Activated CD8-positive, alpha-beta T cell treated with anti-CD3 and anti-CD28 coated beads for 36 hours (primary cell): ENCODE data around the gene TEX14. TPM values are rescaled to one million over a fixed set of nuclear protein-coding genes. Genes with fewer than 3 reads are reported as not detected.

Experiments
- ATAC-seq: fragments of 200-7000 bp; cut with Tn5 transposase; one replicate; pipeline ENCODE4 v1.10.0; 2021; ENCODE audit warnings: mild to moderate bottlenecking, moderate library complexity
- CTCF ChIA-PET: fragments of 350-600 bp; sonication (Branson Sonifier 250); formaldehyde crosslinking; loops from one replicate; lab custom pipeline; 2021; ENCODE audit warnings: antibody characterized with exemption; lab: Charles Lee
- POLR2A ChIA-PET: fragments of 350-600 bp; sonication (Branson Sonifier 250); formaldehyde crosslinking; loops from one replicate; lab custom pipeline; 2021; ENCODE audit warnings: antibody characterized with exemption; lab: Charles Lee
- DNase-seq: peaks from one replicate; pipeline ENCODE4 v3.0.0-alpha.2; 2020
- H3K27ac Mint-ChIP-seq: one replicate; pipeline ENCODE4 v1.8.0; 2021; ENCODE audit warnings: mild to moderate bottlenecking, mixed read lengths
- H3K27me3 Mint-ChIP-seq: one replicate; pipeline ENCODE4 v1.8.0; 2021; ENCODE audit warnings: mixed read lengths
- H3K36me3 Mint-ChIP-seq: one replicate; pipeline ENCODE4 v1.8.0; 2021; ENCODE audit warnings: low read depth, mixed read lengths
- H3K4me1 Mint-ChIP-seq: one replicate; pipeline ENCODE4 v1.8.0; 2021; ENCODE audit warnings: low read depth, mixed read lengths
- H3K4me3 Mint-ChIP-seq: one replicate; pipeline ENCODE4 v1.8.0; 2021; ENCODE audit warnings: mild to moderate bottlenecking, moderate library complexity, mixed read lengths
- H3K9me3 Mint-ChIP-seq: one replicate; pipeline ENCODE4 v1.8.0; 2021; ENCODE audit warnings: mixed read lengths
- CTCF ChIP-seq: fragments of 200-600 bp; IDR thresholded peaks from one replicate; pipeline ENCODE4 v1.8.0; 2022; ENCODE audit warnings: antibody characterized with exemption, mild to moderate bottlenecking
- intact Hi-C: fragments of 100-400 bp; cut with micrococcal nuclease; formaldehyde crosslinking; loops from one replicate; pipeline ENCODE4 v1.10.0; 2022
- total RNA-seq, 2 experiments: library from RNA; stranded (reverse); gene quantifications; one replicate each; pipeline ENCODE4 v1.2.3, GENCODE V29; 2021

TEX14 gene
- total RNA-seq, 2 experiments from 2014 or later: 0.23 to 0.31 TPM

GRCh38 chr17:58702045-58702476, 10.2 kb upstream of the TEX14 start:
- Mint-ChIP-seq H3K4me3 (no peak overlapping the region), H3K36me3 (peaks cover 23% of the 10 kb centered on the region), H3K27me3 (no peaks in the 10 kb centered on the region), H3K9me3 (no peaks in the 10 kb centered on the region), H3K4me1 (peaks cover 11% of the 10 kb centered on the region), H3K27ac (peak overlapping the region; percentile 20)
- ChIA-PET POLR2A (interaction anchor here (1.4 to 2.0 kb wide), 2 partner anchors 9 to 70 kb away, joined by 5 to 7 read pairs; partner anchors contain the start of genes RAD51C and TEX14), CTCF (interaction anchor here (0.9 kb wide), 1 partner anchor 9 kb away, joined by 3 read pairs; the partner anchor contains the start of gene RAD51C)
- ATAC-seq (peak; percentile 64), DNase-seq (peak; percentile 24)
- no peak for TF ChIP-seq CTCF
- intact Hi-C loops: no loop called here

- ATAC-seq (no peak), DNase-seq (no peak)
- ChIA-PET POLR2A (interaction anchor here (0.7 to 1.6 kb wide), 2 partner anchors 68 to 366 kb away, joined by 3 to 11 read pairs; no protein-coding TSS in a partner anchor), CTCF (interaction anchor here (1.4 kb wide), 1 partner anchor 11 kb away, joined by 10 read pairs; no protein-coding TSS in a partner anchor)
- Mint-ChIP-seq H3K4me1 (peaks cover 9% of the 10 kb centered on the region), H3K27ac (no peak overlapping the region), H3K36me3 (peaks cover 20% of the 10 kb centered on the region), H3K9me3 (no peaks in the 10 kb centered on the region), H3K4me3 (no peak overlapping the region), H3K27me3 (no peaks in the 10 kb centered on the region)
- intact Hi-C loops: no loop called here
- no peak for TF ChIP-seq CTCF
Measured at GRCh38 chr17:58699771-58700170, 7.9 kb upstream of the TEX14 start.

GRCh38 chr17:58694826-58695225, 3.0 kb upstream of the TEX14 start:
- peak overlapping the region; percentile 50 for H3K4me3 Mint-ChIP-seq
- peaks cover 29% of the 10 kb centered on the region for H3K36me3 Mint-ChIP-seq
- intact Hi-C loops: no loop called here
- no peak overlapping the region for H3K27ac Mint-ChIP-seq
- ChIA-PET CTCF (no interaction called here), POLR2A (interaction anchor here (1.3 kb wide), 1 partner anchor 63 kb away, joined by 4 read pairs; no protein-coding TSS in a partner anchor)
- peaks cover 23% of the 10 kb centered on the region for H3K4me1 Mint-ChIP-seq
- H3K27me3 Mint-ChIP-seq: no peaks in the 10 kb centered on the region
- no peaks in the 10 kb centered on the region for H3K9me3 Mint-ChIP-seq
- ATAC-seq (no peak), DNase-seq (no peak)
- no peak for TF ChIP-seq CTCF

- Mint-ChIP-seq H3K27me3 (no peaks in the 10 kb centered on the region), H3K4me3 (peak overlapping the region; percentile 86), H3K36me3 (peaks cover 23% of the 10 kb centered on the region), H3K4me1 (peaks cover 23% of the 10 kb centered on the region), H3K9me3 (no peaks in the 10 kb centered on the region), H3K27ac (no peak overlapping the region)
- intact Hi-C loops: no loop called here
- DNase-seq (no peak), ATAC-seq (no peak)
- POLR2A ChIA-PET: interaction anchor here (0.9 kb wide), 1 partner anchor 62 kb away, joined by 3 read pairs; no protein-coding TSS in a partner anchor
- no peak for TF ChIP-seq CTCF
- CTCF ChIA-PET: interaction anchor here (2.3 kb wide), 1 partner anchor 311 kb away, joined by 7 read pairs; no protein-coding TSS in a partner anchor
Measured at GRCh38 chr17:58694302-58694701, 2.5 kb upstream of the TEX14 start.

GRCh38 chr17:58693751-58694150, 1.9 kb upstream of the TEX14 start:
- H3K9me3 Mint-ChIP-seq: no peaks in the 10 kb centered on the region
- ChIA-PET CTCF (interaction anchor here (2.3 kb wide), 1 partner anchor 311 kb away, joined by 7 read pairs; no protein-coding TSS in a partner anchor), POLR2A (interaction anchor here (0.9 to 6.4 kb wide), 4 partner anchors 23 to 176 kb away, joined by 3 to 36 read pairs (median 6); no protein-coding TSS in a partner anchor)
- ATAC-seq: no peak
- H3K27ac Mint-ChIP-seq: peak overlapping the region; percentile 94
- no peaks in the 10 kb centered on the region for H3K27me3 Mint-ChIP-seq
- H3K4me1 Mint-ChIP-seq: peaks cover 23% of the 10 kb centered on the region
- no peak for TF ChIP-seq CTCF
- intact Hi-C loops: no loop called here
- H3K36me3 Mint-ChIP-seq: peaks cover 23% of the 10 kb centered on the region
- H3K4me3 Mint-ChIP-seq: peak overlapping the region; percentile 86
- DNase-seq: no peak
